Endothelial cell of umbilical vein (primary cell): Measurements from ENCODE around the gene MAP6D1. TPM values are rescaled to one million over a fixed set of nuclear protein-coding genes. Genes with fewer than 3 reads are reported as not detected.

Experiments used
- BruUV-seq: library from RNA; stranded (reverse); fragments of 400-500 nt; replicated peaks from 2 replicates; lab custom pipeline; 2021; lab: Mats Ljungman, UMichigan
- CTCF ChIA-PET: fragments of 300-600, 350-600 bp; sonication (Branson Sonifier 250); formaldehyde crosslinking; loops from one replicate; lab custom pipeline; 2021; ENCODE audit warnings: antibody characterized with exemption, inconsistent platforms; lab: Charles Lee
- POLR2A ChIA-PET: fragments of 300-600, 350-600 bp; sonication (Branson Sonifier 250); formaldehyde crosslinking; loops from one replicate; lab custom pipeline; 2021; ENCODE audit warnings: antibody characterized with exemption, inconsistent platforms; lab: Charles Lee
- DNase-seq: peaks from one replicate; pipeline ENCODE4 v3.0.0-alpha.2; 2011; ENCODE audit warnings: low read depth, low spot score
- FAIRE-seq: peaks from 2 replicates; lab custom pipeline; 2011; peaks lifted over from hg19 to GRCh38; lab: Jason Lieb, UNC
- H2AFZ ChIP-seq: 2 replicates; pipeline ENCODE4 v1.6.0; 2012; ENCODE audit warnings: low read depth, low read length, control low read depth, inconsistent platforms
- H3K27ac ChIP-seq: 2 replicates; pipeline ENCODE4 v1.5.1; 2011; ENCODE audit warnings: low read depth, mild to moderate bottlenecking, control low read depth, low read length, moderate library complexity; ENCODE audit not compliant: insufficient read depth
- H3K27me3 ChIP-seq, 2 experiments: 2 replicates each; pipeline versions ENCODE4 v1.6.0 to v1.6.1; 2011; ENCODE audit warnings: low read length in 2 of 2, mixed read lengths in 1 of 2; ENCODE audit not compliant: control insufficient read depth in 2 of 2, insufficient read depth in 2 of 2
- H3K36me3 ChIP-seq, 2 experiments: 2 replicates in 1 of 2; 3 replicates in 1 of 2; pipeline ENCODE4 v1.5.1; 2011; ENCODE audit warnings: low read length in 2 of 2, mild to moderate bottlenecking in 1 of 2, moderate library complexity in 1 of 2; ENCODE audit not compliant: control insufficient read depth in 2 of 2, insufficient read depth in 2 of 2; ENCODE audit errors: extremely low read depth in 1 of 2
- H3K4me1 ChIP-seq: 3 replicates; pipeline ENCODE4 v1.5.1; 2011; ENCODE audit warnings: mild to moderate bottlenecking, low read length; ENCODE audit not compliant: control insufficient read depth, insufficient read depth; ENCODE audit errors: extremely low read depth
- H3K4me2 ChIP-seq: 2 replicates; pipeline ENCODE4 v1.6.1; 2011; ENCODE audit warnings: low read length, control low read depth, mixed read lengths; ENCODE audit not compliant: insufficient read depth
- H3K4me3 ChIP-seq, 3 experiments: fragments of 200-600 bp in 1 of 3; sonication (generic), shearing (Covaris generic) in 1 of 3; replicated peaks in 1 of 3; 2 replicates each; pipeline ENCODE4 v1.5.1; 2011 to 2016; ENCODE audit warnings: control low read depth in 3 of 3, low read length in 3 of 3, mild to moderate bottlenecking in 2 of 3, inconsistent platforms in 1 of 3, low read depth in 1 of 3, moderate library complexity in 1 of 3; ENCODE audit not compliant: insufficient read depth in 1 of 3
- H3K79me2 ChIP-seq: 2 replicates; pipeline ENCODE4 v1.6.0; 2012; ENCODE audit warnings: low read length, inconsistent platforms; ENCODE audit not compliant: control insufficient read depth, insufficient read depth
- H3K9ac ChIP-seq: replicated peaks from 2 replicates; pipeline ENCODE3; 2011; ENCODE audit warnings: low read length, control low read depth; ENCODE audit not compliant: insufficient read depth; ENCODE audit errors: extremely low read depth
- H3K9me1 ChIP-seq: replicated peaks from 3 replicates; pipeline ENCODE4 v1.6.0; 2011; ENCODE audit warnings: mild to moderate bottlenecking, low read length; ENCODE audit not compliant: control insufficient read depth, insufficient read depth; ENCODE audit errors: extremely low read depth
- H3K9me3 ChIP-seq: replicated peaks from 2 replicates; pipeline ENCODE4 v1.5.1; 2012; ENCODE audit warnings: low read length, inconsistent platforms; ENCODE audit not compliant: control insufficient read depth, insufficient read depth
- H4K20me1 ChIP-seq: replicated peaks from 2 replicates; pipeline ENCODE3; 2011; ENCODE audit warnings: mild to moderate bottlenecking, low read length; ENCODE audit not compliant: control insufficient read depth, insufficient read depth; ENCODE audit errors: extremely low read depth
- EZH2 ChIP-seq: IDR thresholded peaks from 2 replicates; pipeline ENCODE4 v1.6.1; 2012; ENCODE audit warnings: borderline replicate concordance, low read depth, mild to moderate bottlenecking, moderate library complexity, low read length, inconsistent platforms; ENCODE audit not compliant: severe bottlenecking
- FOS ChIP-seq: IDR thresholded peaks from 2 replicates; pipeline ENCODE4 v1.6.1; 2011; ENCODE audit warnings: mild to moderate bottlenecking, low read length, moderate library complexity, borderline replicate concordance; ENCODE audit not compliant: insufficient read depth
- GATA2 ChIP-seq: IDR thresholded peaks from 2 replicates; pipeline ENCODE4 v1.7.0; 2011; ENCODE audit warnings: low read depth, mild to moderate bottlenecking, moderate library complexity, mixed read lengths, low read length; ENCODE audit not compliant: insufficient read length, insufficient read depth
- JUN ChIP-seq: IDR thresholded peaks from 2 replicates; pipeline ENCODE4 v1.6.1; 2011; ENCODE audit warnings: borderline replicate concordance, low read depth; ENCODE audit not compliant: insufficient read length, insufficient read depth
- POLR2A ChIP-seq: IDR thresholded peaks from 2 replicates; pipeline ENCODE4 v1.6.1; 2012; ENCODE audit warnings: low read depth, mild to moderate bottlenecking, control low read depth, low read length
- dilution Hi-C: fragments of 300-500 bp; cut with MboI; formaldehyde crosslinking; loops from one replicate; pipeline ENCODE4 v1.15.0; 2019; ENCODE audit warnings: low sequenced_read_pairs; ENCODE audit not compliant: extremely low pct_ligation_motif_present
- intact Hi-C: fragments of 100-400 bp; cut with micrococcal nuclease; formaldehyde crosslinking; loops from one replicate; pipeline ENCODE4 v1.10.0; 2022
- polyA plus RNA-seq, 4 experiments: library from polyadenylated mRNA; depleted of rRNA in 3 of 4; stranded (reverse) in 3 of 4; unstranded in 1 of 4; fragments of >200 nt; gene quantifications; 2 replicates each; pipeline versions ENCODE4 v1.2.1 to v1.2.3, GENCODE V29; 2011 to 2012; ENCODE audit warnings: missing spikeins in 1 of 4
- total RNA-seq: library from RNA; stranded (reverse); gene quantifications from 2 replicates; pipeline ENCODE4 v1.2.3, GENCODE V29; 2021
- TF ChIP-seq, protein P1 (sequence below), 2 donors: IDR thresholded peaks; 1 replicate in 1 of 2; 2 replicates in 1 of 2; pipeline ENCODE4 v1.5.1; 2011; ENCODE audit warnings: low read length in 2 of 2, mild to moderate bottlenecking in 2 of 2, moderate library complexity in 2 of 2, control low read depth in 1 of 2, inconsistent platforms in 1 of 2, low read depth in 1 of 2; ENCODE audit not compliant: insufficient read depth in 1 of 2; ENCODE audit errors: extremely low read depth in 1 of 2
- TF ChIP-seq, protein P2 (sequence below): IDR thresholded peaks from 2 replicates; pipeline ENCODE4 v1.6.1; 2011; ENCODE audit not compliant: insufficient read depth, insufficient read length

The MAP6D1 gene
- total and polyA plus RNA-seq, 2 donors (not counting 3 experiments of a cell fraction or from before 2014, with no cell fraction given): 2.4 to 3.5 TPM

GRCh38 chr3:183775781-183776180 lies 49.6 kb downstream of the MAP6D1 start:
- H4K20me1 ChIP-seq: no peaks in the 10 kb centered on the region
- dilution Hi-C loops: no loop called here
- DNase-seq (no peak), FAIRE-seq (no peak)
- POLR2A ChIA-PET: no interaction called here
- H3K4me1 ChIP-seq: no peaks in the 10 kb centered on the region
- CTCF ChIA-PET: no interaction called here
- no peaks in the 10 kb centered on the region for H3K27me3 ChIP-seq
- peaks cover 28 to 34% of the 10 kb centered on the region in 2 experiments for H3K36me3 ChIP-seq
- intact Hi-C loops: no loop called here
- H3K79me2 ChIP-seq: no peaks in the 10 kb centered on the region
- no peak overlapping the region for H3K9ac ChIP-seq
- H3K4me2 ChIP-seq: no peak overlapping the region
- no TSS peak for BruUV-seq
- TF ChIP-seq GATA2 (no peak), FOS (no peak), EZH2 (no peak), POLR2A (no peak), JUN (no peak)
- TF ChIP-seq, protein P1, sequence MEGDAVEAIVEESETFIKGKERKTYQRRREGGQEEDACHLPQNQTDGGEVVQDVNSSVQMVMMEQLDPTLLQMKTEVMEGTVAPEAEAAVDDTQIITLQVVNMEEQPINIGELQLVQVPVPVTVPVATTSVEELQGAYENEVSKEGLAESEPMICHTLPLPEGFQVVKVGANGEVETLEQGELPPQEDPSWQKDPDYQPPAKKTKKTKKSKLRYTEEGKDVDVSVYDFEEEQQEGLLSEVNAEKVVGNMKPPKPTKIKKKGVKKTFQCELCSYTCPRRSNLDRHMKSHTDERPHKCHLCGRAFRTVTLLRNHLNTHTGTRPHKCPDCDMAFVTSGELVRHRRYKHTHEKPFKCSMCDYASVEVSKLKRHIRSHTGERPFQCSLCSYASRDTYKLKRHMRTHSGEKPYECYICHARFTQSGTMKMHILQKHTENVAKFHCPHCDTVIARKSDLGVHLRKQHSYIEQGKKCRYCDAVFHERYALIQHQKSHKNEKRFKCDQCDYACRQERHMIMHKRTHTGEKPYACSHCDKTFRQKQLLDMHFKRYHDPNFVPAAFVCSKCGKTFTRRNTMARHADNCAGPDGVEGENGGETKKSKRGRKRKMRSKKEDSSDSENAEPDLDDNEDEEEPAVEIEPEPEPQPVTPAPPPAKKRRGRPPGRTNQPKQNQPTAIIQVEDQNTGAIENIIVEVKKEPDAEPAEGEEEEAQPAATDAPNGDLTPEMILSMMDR (IDR thresholded peaks at IDR 0.05; ENCODE audit: extremely low read depth in 1 of 2, insufficient read depth in 1 of 2, low read depth in 1 of 2, low read length in 2 of 2): no peak
- TF ChIP-seq, protein P2, sequence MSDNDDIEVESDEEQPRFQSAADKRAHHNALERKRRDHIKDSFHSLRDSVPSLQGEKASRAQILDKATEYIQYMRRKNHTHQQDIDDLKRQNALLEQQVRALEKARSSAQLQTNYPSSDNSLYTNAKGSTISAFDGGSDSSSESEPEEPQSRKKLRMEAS: no peak
- no peaks in the 10 kb centered on the region for H3K9me1 ChIP-seq
- no peak overlapping the region for H2AFZ ChIP-seq
- H3K27ac ChIP-seq: no peak overlapping the region
- H3K4me3 ChIP-seq: no peak overlapping the region
- H3K9me3 ChIP-seq: no peaks in the 10 kb centered on the region
